HG02970 (cell line): ENCODE results near the gene ST6GAL2.

ENCODE experiments used
- ATAC-seq: cut with Tn5 transposase; IDR thresholded peaks from one replicate; pipeline ENCODE4 v1.9.1; 2021; ENCODE audit warnings: mild to moderate bottlenecking, moderate library complexity, moderate number of reproducible peaks; ENCODE audit not compliant: unreplicated experiment, low FRiP score

The ST6GAL2 gene

GRCh38 chr2:106830191-106830590 lies 55.8 kb downstream of the ST6GAL2 start:
- ATAC-seq = no peak

DNA sequence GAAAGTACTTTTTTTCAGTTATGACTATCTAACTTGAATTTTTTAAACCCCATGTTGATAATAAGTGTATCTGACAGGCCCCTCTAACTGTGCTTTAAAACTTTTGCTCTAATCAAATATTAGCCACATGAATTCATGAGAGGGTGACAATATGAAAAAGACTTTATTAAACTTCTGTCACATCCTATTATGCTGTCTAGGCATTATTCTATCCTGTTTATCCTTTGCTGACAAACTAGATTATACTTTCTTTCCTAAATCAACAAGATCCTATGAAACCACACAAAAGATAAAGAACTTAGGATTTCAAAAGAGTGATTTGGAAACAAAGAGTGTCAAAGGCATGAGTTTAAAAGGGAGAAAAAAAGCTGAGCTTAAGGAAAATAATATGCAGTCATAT lies 57.8 kb downstream of the ST6GAL2 start:
- no peak for ATAC-seq

DNA sequence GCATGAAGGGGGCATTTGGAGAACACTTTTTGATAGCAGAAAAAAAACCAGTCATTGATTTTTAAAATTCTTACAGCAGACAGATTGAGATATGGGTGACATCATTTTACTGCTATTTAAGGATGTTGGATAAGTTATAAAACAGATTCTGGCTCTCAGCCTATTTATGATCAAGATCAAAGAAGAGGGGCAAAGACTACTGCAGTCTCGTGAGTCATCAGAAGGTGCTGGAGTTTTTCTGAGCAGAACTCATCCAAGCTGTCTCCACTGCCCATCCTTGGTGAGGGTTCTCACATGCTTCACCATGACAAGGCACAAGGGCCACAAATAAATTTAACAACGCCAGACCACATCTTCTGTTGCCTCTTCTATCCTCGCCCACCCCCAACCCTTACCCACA lies 58.8 kb downstream of the ST6GAL2 start:
- no peak for ATAC-seq

DNA sequence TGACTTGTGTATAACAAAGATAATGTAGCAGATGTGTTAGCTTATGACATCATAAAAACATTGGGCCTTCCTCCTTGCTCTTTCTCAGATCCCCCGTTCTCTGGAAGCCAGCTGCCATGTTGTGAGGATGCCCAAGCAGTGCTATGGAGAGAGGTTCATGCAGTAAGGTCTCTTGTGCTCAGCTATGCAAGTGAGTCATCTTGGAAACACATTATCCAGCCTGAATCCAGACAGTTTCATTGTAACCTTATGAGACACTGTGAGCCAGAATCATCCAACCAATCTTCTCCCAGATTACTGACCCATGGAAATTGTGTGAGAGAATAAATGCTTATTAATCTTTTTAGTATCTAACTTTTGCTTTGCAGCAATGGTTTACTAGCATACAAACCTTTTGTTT lies 60.8 kb downstream of the ST6GAL2 start:
- ATAC-seq = no peak

DNA sequence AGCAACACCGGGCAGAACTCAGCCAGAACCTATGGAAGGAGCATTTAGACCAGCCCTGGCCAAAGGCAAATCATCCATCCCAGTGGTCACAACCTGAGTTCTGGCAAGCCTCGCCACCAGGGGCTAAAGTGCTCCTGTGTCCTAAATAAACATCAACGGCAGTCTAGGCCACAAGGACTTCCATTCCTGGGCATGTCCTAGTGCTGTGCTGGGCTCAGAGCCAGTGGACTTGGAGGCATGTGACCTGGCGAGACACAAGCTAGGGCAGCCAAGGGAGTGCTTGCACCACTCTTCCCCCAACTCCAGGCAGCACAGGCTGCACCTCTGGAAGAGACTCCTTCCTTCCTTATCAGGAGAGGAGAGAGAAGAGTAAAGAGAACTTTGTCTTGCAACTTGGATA lies 69.0 kb downstream of the ST6GAL2 start:
- ATAC-seq = no peak

DNA sequence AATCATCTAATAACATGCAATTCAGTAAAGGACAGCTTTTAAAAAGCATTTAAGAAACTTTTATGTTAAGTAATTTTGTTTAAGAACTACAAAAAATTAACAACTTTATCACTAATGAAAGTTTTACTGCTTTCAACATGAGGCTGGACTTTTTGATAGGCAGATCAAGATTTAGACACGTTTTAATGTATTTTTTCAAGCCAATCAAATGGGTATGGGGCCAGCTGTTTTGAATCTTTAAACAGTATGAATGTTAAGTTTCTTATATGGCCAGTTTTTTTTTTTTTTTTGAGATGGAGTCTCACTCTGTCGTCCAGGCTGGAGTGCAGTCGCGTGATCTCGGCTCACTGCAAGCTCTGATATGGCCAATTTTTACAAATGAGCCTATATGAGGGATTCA lies 73.1 kb downstream of the ST6GAL2 start:
- no peak for ATAC-seq

DNA sequence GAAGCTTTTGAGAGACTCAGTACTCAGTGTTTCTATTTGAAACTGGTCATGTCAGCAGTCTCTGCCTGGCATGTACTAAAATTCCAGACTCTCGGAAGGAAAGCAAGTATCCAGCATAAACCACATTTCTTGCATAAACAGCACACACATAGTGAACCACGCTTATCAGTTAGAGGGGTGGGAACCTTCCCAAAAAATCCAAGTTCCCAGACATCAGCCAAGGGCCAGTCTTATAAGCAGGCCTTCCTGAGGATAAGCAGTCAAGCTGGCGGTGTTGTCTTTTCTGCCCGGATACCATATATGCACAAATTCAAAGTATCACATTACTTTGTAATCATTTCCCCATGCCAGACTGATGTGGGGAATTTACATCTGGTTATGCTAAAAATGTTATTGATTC lies 73.6 kb downstream of the ST6GAL2 start:
- ATAC-seq = no peak

GRCh38 chr2:106805716-106806115 lies 80.3 kb downstream of the ST6GAL2 start:
- no peak for ATAC-seq

GRCh38 chr2:106804161-106804560 lies 81.8 kb downstream of the ST6GAL2 start:
- no peak for ATAC-seq

DNA sequence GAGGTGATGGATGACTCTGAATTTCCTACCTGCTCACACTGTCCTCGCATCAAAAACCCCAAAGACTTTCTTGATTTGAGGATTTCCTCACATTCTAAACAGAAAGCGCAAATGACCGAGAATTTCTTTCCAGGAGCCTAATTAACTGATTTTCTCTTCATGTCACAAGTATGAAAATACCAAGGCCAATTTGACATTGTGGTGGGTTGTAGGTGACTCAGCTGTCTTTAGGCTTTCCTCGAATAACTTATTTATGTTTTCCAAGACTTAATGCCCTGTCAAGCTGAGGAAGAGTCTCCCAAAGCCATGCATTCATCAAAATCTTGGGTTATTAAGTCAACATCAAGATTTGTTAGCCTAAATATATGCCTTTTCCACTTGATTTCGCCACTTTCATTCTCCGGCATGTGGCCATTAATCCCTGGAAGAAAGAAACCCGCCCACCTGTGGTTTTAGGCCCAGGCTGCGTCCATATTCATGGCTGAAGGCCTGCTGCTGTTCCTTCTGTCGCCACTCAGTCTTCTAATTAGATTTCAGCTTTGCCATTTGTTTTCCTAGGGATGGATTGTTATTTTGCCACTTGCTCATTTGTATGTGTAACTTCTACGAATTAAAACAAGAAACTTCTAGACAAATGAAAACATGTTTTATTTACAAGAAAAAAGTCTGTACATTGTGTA lies 84.9 kb downstream of the ST6GAL2 start:
- no peak for ATAC-seq

DNA sequence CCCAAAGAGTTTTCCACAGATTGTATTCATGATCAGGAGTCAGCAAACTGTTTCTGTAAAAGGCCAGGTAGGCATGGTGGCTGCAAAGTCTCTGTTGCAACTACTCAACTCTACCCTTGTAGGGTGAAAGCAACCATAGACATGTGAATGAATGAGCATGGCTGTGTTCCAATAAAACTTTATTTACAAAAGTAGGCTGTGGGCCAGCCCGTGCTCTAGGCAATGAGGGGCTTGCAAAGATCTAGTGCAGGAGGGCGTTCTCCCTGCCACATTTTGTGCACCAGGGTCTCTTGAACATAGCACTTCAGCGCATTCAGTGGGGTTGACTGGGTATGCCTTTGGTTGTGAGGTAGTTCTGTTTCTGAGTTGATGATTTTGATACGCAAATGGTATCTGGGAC lies 85.8 kb downstream of the ST6GAL2 start:
- no peak for ATAC-seq

- no peak for ATAC-seq
These were observed 87.0 kb downstream of the ST6GAL2 start for GRCh38 chr2:106798826-106799552.

GRCh38 chr2:106797494-106797893 lies 88.5 kb downstream of the ST6GAL2 start:
- no peak for ATAC-seq

GRCh38 chr2:106792671-106793070 lies 93.3 kb downstream of the ST6GAL2 start:
- no peak for ATAC-seq

- no peak for ATAC-seq
These were observed 96.8 kb downstream of the ST6GAL2 start for GRCh38 chr2:106789185-106789584.

DNA sequence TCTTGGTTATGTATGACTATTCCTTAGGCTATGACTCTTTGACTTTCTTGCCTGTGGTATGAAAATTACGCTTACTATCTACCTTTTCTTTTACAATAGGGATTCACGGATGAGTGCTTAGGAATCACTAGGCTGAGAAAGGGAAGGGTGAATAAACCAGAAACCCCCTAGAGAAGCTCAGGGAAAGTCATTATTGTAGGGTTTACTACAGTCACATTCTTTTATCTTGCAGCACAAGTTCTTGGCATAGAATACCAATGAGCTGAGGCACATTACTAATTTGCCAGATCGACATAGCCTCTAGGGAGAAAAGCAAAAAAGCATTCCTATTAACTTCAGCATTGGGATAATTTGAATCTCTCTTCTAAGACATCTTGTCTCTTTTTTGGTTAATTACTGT lies 103.3 kb downstream of the ST6GAL2 start:
- ATAC-seq = no peak

GRCh38 chr2:106781196-106781595 lies 104.8 kb downstream of the ST6GAL2 start:
- no peak for ATAC-seq

DNA sequence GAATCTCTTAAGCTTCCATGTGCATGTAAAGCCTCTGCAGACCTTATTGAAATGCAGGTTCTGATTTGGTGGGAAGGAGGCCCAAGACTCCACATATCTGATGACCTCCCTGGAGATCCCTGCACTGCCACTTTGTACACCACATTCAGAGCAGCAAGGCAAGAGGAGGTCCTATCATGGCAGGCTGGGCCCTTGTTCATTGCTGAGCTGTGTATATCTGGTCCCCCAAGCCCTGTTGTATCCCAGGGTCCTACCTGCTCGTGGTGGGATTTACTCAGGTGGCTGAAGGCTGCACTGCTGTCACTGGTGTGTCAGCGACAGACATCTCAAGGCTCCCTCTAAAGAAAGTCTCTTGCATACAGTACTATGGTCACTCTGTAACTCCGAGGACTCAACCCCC lies 114.2 kb downstream of the ST6GAL2 start:
- ATAC-seq = no peak

GRCh38 chr2:106770986-106771385 lies 115.0 kb downstream of the ST6GAL2 start:
- ATAC-seq = no peak

DNA sequence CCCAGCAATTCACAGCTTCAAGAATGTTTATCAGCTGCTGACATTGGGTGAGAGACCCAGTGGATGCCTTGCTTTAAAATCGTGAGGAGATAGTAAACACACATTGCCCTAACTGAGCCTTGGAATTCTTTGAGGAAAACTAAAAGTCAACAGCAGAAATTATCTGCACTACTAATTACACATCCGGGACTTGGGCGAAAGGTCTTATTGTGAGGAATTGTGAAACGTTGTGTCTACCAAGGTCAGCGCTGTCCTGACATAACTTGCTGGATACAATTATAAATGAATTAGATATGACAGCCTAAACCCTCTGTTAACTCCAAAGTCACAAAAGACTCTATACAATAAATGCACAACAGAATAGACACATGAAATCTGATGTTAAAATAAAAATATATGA lies 121.4 kb downstream of the ST6GAL2 start:
- ATAC-seq = no peak

DNA sequence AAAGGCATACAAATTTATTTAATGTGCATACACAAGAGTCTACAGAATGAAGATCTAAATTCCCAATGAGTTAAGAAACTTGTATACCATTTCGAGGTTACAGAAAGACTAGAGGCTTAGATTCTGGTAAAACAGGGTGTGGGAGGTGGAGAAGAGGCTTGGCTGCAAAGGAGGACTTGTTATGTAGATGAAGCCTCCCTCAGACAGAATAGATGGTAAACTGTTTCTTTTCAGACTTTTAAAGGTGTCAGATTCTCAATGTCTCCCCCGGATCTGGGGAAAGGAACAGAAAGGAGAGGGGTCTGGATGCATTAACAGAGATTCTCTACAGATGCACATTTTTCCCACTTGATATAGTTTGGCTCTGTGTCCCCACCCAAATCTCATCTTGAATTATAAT lies 126.0 kb downstream of the ST6GAL2 start:
- ATAC-seq = no peak

DNA sequence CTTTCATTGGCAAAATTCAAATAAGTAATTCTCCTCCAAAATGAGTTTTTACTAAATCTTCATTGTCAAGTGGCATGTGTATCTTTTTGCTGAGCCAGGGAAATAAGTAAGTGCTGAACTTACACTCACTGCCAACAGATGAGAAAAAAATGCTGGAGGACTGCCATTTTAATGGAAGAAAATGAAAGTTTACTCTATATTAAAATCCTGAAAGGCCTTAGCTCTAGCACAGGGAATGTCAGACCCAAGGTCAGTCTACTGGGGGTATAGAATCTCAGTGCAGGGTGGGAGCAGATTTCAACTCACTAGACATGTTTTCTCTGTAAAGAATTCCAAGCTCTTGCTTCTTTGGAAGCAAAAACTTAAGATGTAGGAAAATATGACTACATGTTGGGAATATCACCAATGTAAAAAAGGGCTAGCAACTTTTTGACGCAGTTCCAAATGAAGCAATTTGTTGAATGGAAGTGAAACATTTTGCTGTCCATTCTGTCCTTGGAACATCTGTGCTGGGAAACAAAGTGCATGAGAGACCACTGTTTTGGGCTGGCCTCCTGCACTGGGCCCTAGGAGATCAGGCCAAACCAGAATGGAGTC lies 127.0 kb downstream of the ST6GAL2 start:
- ATAC-seq = no peak
